CD14-positive monocyte (primary cell): Measurements from ENCODE around the gene TXLNA. TPM values are rescaled to one million over a fixed set of nuclear protein-coding genes. Genes with fewer than 3 reads are reported as not detected.

Experiments
- DNase-seq, 3 donors: peaks; one replicate each; pipeline ENCODE4 v3.0.0-alpha.2; 2011 to 2022
- H2AFZ ChIP-seq: 2 replicates; pipeline ENCODE4 v1.6.0; 2012; ENCODE audit warnings: mild to moderate bottlenecking, low read depth, low read length, inconsistent platforms; ENCODE audit not compliant: insufficient read depth, poor library complexity, severe bottlenecking
- H3K27ac ChIP-seq, 2 donors: 1 replicate in 1 of 2; 2 replicates in 1 of 2; pipeline ENCODE4 v1.5.1; 2012 to 2013; ENCODE audit warnings: low read length in 2 of 2, control low read depth in 1 of 2, inconsistent platforms in 1 of 2, low read depth in 1 of 2, mild to moderate bottlenecking in 1 of 2
- H3K27me3 ChIP-seq, 2 donors: one replicate each; pipeline versions ENCODE4 v1.6.0 to v1.6.1; 2011 to 2013; ENCODE audit warnings: low read length in 2 of 2; ENCODE audit not compliant: control insufficient read depth in 2 of 2, insufficient read depth in 2 of 2
- H3K36me3 ChIP-seq, 2 donors: replicated peaks in 1 of 2; 1 replicate in 1 of 2; 2 replicates in 1 of 2; pipeline versions ENCODE4 v1.5.1 to v1.6.1; 2012 to 2013; ENCODE audit warnings: low read length in 2 of 2, control low read depth in 1 of 2, inconsistent platforms in 1 of 2, mild to moderate bottlenecking in 1 of 2; ENCODE audit not compliant: insufficient read depth in 2 of 2, control insufficient read depth in 1 of 2
- H3K4me1 ChIP-seq, 2 donors: 1 replicate in 1 of 2; 2 replicates in 1 of 2; pipeline versions ENCODE4 v1.5.1 to v1.6.1; 2012 to 2013; ENCODE audit warnings: low read length in 2 of 2, control low read depth in 1 of 2, inconsistent platforms in 1 of 2, mild to moderate bottlenecking in 1 of 2, moderate library complexity in 1 of 2; ENCODE audit not compliant: insufficient read depth in 2 of 2, control insufficient read depth in 1 of 2
- H3K4me2 ChIP-seq: replicated peaks from 2 replicates; pipeline ENCODE3; 2012; ENCODE audit warnings: low read length, moderate library complexity, mild to moderate bottlenecking; ENCODE audit not compliant: poor library complexity, severe bottlenecking; ENCODE audit errors: extremely low read depth
- H3K4me3 ChIP-seq, 3 experiments: fragments of 200-600 bp in 1 of 3; sonication (generic) in 1 of 3; replicated peaks in 1 of 3; 1 replicate in 2 of 3; 2 replicates in 1 of 3; pipeline ENCODE4 v1.5.1; 2011 to 2013; ENCODE audit warnings: low read length in 3 of 3, mild to moderate bottlenecking in 3 of 3, control low read depth in 2 of 3, low read depth in 2 of 3, inconsistent platforms in 1 of 3, moderate library complexity in 1 of 3
- H3K79me2 ChIP-seq: 2 replicates; pipeline ENCODE4 v1.6.0; 2012; ENCODE audit warnings: mild to moderate bottlenecking, control low read depth, inconsistent platforms, low read length, moderate library complexity; ENCODE audit not compliant: insufficient read depth
- H3K9ac ChIP-seq: 2 replicates; pipeline ENCODE4 v1.6.0; 2017; ENCODE audit warnings: low read length, mild to moderate bottlenecking; ENCODE audit not compliant: insufficient read depth, poor library complexity, severe bottlenecking
- H3K9me3 ChIP-seq, 2 donors: replicated peaks in 1 of 2; 1 replicate in 1 of 2; 2 replicates in 1 of 2; pipeline versions ENCODE4 v1.5.1 to v1.6.1; 2012 to 2013; ENCODE audit warnings: low read length in 2 of 2, control low read depth in 1 of 2; ENCODE audit not compliant: control insufficient read depth in 1 of 2, insufficient read depth in 1 of 2
- H4K20me1 ChIP-seq: 2 replicates; pipeline ENCODE4 v1.6.0; 2012; ENCODE audit warnings: mild to moderate bottlenecking, low read length, control low read depth, moderate library complexity; ENCODE audit not compliant: insufficient read depth
- H3K27ac Mint-ChIP-seq, 7 donors: one replicate each; pipeline ENCODE4 v1.8.0; 2020; ENCODE audit warnings: mild to moderate bottlenecking in 7 of 7, mixed read lengths in 7 of 7, moderate library complexity in 6 of 7, inconsistent platforms in 2 of 7
- H3K27me3 Mint-ChIP-seq, 3 donors: one replicate each; pipeline ENCODE4 v1.8.0; 2021 to 2022; ENCODE audit warnings: low read depth in 3 of 3, mild to moderate bottlenecking in 3 of 3, mixed read lengths in 3 of 3, moderate library complexity in 3 of 3, inconsistent platforms in 1 of 3
- H3K36me3 Mint-ChIP-seq, 2 donors: one replicate each; pipeline ENCODE4 v1.8.0; 2020; ENCODE audit warnings: mixed read lengths in 2 of 2, inconsistent platforms in 1 of 2, mild to moderate bottlenecking in 1 of 2
- H3K4me1 Mint-ChIP-seq: one replicate; pipeline ENCODE4 v1.8.0; 2020; ENCODE audit warnings: mild to moderate bottlenecking, mixed read lengths
- H3K4me3 Mint-ChIP-seq, 2 donors: one replicate each; pipeline ENCODE4 v1.8.0; 2020; ENCODE audit warnings: mild to moderate bottlenecking in 2 of 2, mixed read lengths in 2 of 2, moderate library complexity in 1 of 2
- H3K9me3 Mint-ChIP-seq, 7 donors: one replicate each; pipeline ENCODE4 v1.8.0; 2020 to 2022; ENCODE audit warnings: mixed read lengths in 7 of 7, mild to moderate bottlenecking in 6 of 7, moderate library complexity in 6 of 7, inconsistent platforms in 2 of 7
- WGBS: methylation state at CpG from one replicate; pipeline ENCODE4 v1.1.5; 2013; ENCODE audit warnings: missing lambda C conversion rate; ENCODE audit not compliant: insufficient coverage; 5-methylcytosine and 5-hydroxymethylcytosine counted together
- intact Hi-C, 2 donors: fragments of 100-400 bp; cut with micrococcal nuclease; formaldehyde crosslinking; loops; one replicate each; pipeline versions ENCODE4 v1.15.0 to v1.15.1; 2023
- polyA plus RNA-seq, 3 donors: library from polyadenylated mRNA; depleted of rRNA in 1 of 3; unstranded in 2 of 3; stranded (reverse) in 1 of 3; fragments of 300-500 nt in 2 of 3; fragments of >200 nt in 1 of 3; fragmentation: Illumina TruSeq in 2 of 3; gene quantifications; 1 replicate in 2 of 3; 2 replicates in 1 of 3; pipeline ENCODE4 v1.2.3, GENCODE V29; 2012 to 2021
- TF ChIP-seq, protein P1 (sequence below): fragments of 200-600 bp; IDR thresholded peaks from one replicate; pipeline ENCODE4 v1.8.0; 2022; ENCODE audit warnings: antibody characterized with exemption, mild to moderate bottlenecking

TXLNA gene
- polyA plus RNA-seq, 3 donors: 12.3 to 15.3 (median 14.4) TPM

DNA sequence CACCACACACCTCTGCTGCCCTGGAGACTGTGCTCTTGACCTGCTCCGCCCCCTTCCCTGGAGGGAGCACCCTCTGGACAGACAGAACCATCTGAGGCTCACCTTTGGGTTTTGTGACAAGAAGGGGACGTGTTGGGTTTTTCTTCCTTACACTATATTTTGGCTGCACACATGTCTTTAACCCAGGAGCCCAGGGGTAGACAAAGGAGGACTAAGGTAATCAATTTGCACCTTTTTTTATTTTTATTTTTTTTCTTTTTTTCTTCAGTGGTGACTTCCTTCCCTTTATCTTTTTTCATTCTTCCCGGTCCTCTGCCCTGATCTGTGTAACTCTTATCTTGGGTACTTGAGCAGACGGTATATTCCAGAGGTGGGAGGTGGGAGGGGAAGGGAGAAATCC lies 8.5 kb upstream of the TXLNA start:
- no peak for DNase-seq
- no peak overlapping the region for H3K9ac ChIP-seq
- no peak overlapping the region for H3K4me3 ChIP-seq
- H3K27me3 ChIP-seq: no peaks in the 10 kb centered on the region
- no peaks in the 10 kb centered on the region for H3K9me3 ChIP-seq
- WGBS: no CpG with 5 or more reads among the region's 4 CpGs
- H3K4me3 Mint-ChIP-seq: no peak overlapping the region
- no peaks in the 10 kb centered on the region for H3K4me1 ChIP-seq
- H3K79me2 ChIP-seq: no peaks in the 10 kb centered on the region
- H3K36me3 ChIP-seq: peaks cover 75 to 86% of the 10 kb centered on the region in 2 donors
- H4K20me1 ChIP-seq: no peaks in the 10 kb centered on the region
- peaks cover 0 to 1% (median 0%) of the 10 kb centered on the region in 3 donors for H3K27me3 Mint-ChIP-seq
- peaks cover 70 to 89% of the 10 kb centered on the region in 2 donors for H3K36me3 Mint-ChIP-seq
- H3K9me3 Mint-ChIP-seq: peaks cover 0 to 1% (median 0%) of the 10 kb centered on the region in 7 donors
- no peak overlapping the region for H3K4me2 ChIP-seq
- H3K27ac Mint-ChIP-seq: no peak overlapping the region
- TF ChIP-seq, protein P1, sequence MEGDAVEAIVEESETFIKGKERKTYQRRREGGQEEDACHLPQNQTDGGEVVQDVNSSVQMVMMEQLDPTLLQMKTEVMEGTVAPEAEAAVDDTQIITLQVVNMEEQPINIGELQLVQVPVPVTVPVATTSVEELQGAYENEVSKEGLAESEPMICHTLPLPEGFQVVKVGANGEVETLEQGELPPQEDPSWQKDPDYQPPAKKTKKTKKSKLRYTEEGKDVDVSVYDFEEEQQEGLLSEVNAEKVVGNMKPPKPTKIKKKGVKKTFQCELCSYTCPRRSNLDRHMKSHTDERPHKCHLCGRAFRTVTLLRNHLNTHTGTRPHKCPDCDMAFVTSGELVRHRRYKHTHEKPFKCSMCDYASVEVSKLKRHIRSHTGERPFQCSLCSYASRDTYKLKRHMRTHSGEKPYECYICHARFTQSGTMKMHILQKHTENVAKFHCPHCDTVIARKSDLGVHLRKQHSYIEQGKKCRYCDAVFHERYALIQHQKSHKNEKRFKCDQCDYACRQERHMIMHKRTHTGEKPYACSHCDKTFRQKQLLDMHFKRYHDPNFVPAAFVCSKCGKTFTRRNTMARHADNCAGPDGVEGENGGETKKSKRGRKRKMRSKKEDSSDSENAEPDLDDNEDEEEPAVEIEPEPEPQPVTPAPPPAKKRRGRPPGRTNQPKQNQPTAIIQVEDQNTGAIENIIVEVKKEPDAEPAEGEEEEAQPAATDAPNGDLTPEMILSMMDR: no peak
- H2AFZ ChIP-seq: no peak overlapping the region
- intact Hi-C loops: no loop called here
- H3K4me1 Mint-ChIP-seq: no peaks in the 10 kb centered on the region
- H3K27ac ChIP-seq: no peak overlapping the region

DNA sequence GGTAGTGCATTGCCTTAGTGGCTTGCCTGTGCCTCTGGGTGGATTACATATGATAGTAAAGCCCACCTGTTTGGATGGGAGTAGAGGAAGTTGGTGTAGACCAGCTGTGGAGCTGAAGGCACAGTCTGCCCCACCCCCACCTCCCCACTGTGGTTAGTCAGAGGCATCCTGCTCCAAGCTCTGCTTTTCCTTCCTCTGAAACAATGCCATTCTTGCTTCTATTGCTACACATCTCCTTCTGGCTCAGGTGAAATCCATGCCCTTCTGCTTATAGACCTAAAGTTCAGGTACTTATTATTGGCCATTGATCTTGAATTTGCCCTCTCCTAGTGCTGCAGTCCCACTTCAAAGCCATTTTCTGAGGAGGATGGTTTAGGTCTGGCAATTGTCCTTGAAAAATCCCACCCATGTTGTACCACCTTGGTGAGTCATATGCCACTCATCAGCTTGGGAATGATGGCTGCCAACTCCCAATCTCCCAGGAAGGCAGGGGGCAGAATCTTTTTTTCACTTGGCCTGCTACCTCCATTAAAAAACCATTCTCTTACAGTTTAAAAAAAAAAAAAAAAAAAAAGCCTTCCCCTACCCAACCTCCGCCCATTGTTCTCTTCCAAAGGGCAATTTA lies 6.7 kb upstream of the TXLNA start:
- no peak overlapping the region for H3K9ac ChIP-seq
- no peaks in the 10 kb centered on the region for H4K20me1 ChIP-seq
- Mint-ChIP-seq H3K4me3 (no peak overlapping the region), H3K27me3 (peaks cover 0 to 1% (median 0%) of the 10 kb centered on the region in 3 donors), H3K4me1 (peaks cover under 1% of the 10 kb centered on the region), H3K27ac (no peak overlapping the region), H3K9me3 (peaks cover 0 to 1% (median 0%) of the 10 kb centered on the region in 7 donors), H3K36me3 (peaks cover 60 to 71% of the 10 kb centered on the region in 2 donors)
- H3K36me3 ChIP-seq: peaks cover 63 to 72% of the 10 kb centered on the region in 2 donors
- no CpG with 5 or more reads among the region's 1 CpG for WGBS
- H3K27ac ChIP-seq: no peak overlapping the region
- no peak overlapping the region for H3K4me2 ChIP-seq
- H3K9me3 ChIP-seq: no peaks in the 10 kb centered on the region
- no peak overlapping the region for H2AFZ ChIP-seq
- intact Hi-C loops: no loop called here
- DNase-seq: no peak
- no peaks in the 10 kb centered on the region for H3K27me3 ChIP-seq
- TF ChIP-seq, protein P1: no peak
- H3K4me1 ChIP-seq: peaks cover 0 to 1% of the 10 kb centered on the region in 2 donors
- no peak overlapping the region for H3K4me3 ChIP-seq
- no peaks in the 10 kb centered on the region for H3K79me2 ChIP-seq
